HG03439 (cell line): Measurements from ENCODE around the gene SYTL3.
A peak's percentile ranks its signal among the peaks of the same experiment; 100 is the strongest.
"Not testable (repeated sequence)": the region's sequence is repeated elsewhere in the genome, so short reads cannot be mapped to it uniquely, and the experiment has no call there.

Experiments used
- ATAC-seq: cut with Tn5 transposase; IDR thresholded peaks from one replicate; pipeline ENCODE4 v1.9.1; 2021; ENCODE audit warnings: mild to moderate bottlenecking, moderate library complexity; ENCODE audit not compliant: unreplicated experiment

SYTL3 gene

DNA sequence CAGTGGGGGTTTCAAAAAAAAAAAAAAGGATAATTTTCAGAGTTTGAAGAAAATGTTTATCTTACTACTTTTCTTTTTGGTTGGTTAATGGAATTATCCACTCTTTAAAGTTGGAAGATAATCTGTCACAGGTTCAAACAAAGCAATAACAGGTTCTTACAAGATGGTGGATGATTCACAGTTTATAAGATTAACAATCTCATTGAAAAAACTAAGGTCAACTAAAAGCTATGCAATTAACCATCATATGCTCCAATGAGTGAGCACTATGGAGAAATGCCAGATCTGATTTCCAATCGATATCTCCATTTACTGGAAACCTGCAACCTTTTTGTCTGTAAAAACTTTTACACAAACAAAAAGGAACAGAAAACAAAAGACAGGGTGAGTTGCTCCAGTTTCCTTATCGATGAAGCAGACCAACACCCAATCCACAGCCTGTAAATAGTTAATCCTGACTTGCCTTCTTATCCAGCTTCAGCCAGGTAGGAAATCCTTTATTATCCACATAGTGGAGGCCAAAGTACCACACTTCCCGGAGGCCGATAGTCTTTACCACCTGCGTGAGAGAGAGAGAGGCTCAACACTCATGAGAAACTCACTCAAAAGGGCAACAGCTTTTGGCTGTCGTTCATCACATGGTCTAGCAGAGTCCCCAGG lies 136.9 kb downstream of the SYTL3 start:
- no peak for ATAC-seq

DNA sequence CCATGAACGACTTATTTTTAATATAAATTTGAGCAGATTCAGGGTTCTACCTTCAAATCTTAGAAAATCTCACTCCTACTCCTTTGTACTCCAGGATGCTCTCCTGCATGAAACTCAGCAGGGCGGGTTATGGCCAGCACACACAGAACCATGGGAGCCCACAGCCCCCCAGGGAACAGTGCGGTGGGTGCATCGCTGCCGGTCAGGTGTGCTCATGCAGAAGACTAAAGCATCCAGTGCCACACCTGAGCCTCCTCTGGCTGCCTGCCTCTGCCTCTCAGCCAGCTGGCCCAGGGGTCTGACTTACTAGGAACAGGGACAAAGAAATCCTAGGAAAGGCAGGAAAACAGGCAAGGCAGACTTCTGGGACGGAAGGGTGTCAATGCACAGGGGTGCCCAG lies 137.5 kb downstream of the SYTL3 start:
- ATAC-seq = no peak

DNA sequence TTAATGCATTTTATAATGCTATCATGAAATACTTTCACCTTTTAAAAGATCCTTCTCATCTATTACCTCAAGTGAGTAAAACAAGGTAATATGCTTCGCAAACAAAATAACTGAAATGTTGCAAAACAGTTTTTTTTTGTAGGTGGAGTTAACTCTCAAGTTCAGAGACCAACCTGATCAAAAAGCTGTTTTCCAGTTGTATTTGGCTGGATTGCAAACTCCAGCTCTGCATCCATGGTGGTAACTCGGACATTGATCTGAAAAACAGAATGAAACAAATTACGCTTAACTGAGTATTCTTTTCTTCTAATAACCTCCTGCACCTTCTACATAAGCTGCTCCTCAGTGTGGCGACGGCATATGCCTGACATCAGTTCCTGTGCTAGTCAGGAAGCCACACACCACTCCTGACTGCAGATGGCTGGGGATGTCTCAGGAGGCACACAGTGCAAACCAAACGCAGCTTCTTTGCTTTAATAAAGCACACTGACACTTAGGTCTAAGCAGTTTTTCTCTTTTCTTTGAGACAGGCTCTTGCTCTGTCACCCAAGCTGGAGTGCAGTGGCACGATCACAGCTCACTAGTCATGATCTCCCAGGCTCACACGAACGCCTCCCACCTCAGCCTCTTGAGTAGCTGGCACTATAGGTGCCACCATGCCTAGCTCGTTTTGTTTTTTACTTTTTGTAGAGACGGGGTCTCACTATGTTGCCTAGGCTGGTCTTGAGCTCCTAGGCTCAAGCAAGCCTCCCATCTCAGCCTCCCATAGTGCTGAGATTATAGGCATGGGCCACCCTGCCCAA lies 139.5 kb downstream of the SYTL3 start:
- ATAC-seq = no peak

DNA sequence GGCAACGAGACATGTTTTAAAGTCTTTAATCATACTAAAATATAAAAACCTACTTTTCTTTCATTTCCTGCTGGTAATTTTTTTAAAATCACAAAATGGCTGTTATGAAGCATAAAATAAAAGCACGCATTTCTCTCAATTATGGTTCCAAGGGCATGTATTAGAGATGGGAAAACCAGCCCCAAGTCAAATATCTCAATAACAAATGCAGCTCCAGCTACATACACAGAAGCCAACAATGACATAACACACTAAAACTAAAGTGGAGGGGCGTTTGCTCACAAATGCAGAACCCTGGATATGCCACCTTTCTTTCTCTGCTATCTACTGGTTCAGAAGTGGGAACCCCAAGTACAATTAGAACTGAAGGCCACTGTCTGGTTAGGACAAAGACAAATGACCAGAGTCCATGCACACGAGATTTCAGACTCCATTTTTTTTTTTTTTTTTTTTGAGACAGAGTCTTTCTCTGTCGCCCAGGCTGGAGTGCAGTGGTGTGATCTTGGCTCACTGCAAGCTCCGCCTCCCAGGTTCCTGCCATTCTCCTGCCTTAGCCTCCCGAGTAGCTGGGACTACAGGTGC lies 141.5 kb downstream of the SYTL3 start:
- ATAC-seq = no peak

DNA sequence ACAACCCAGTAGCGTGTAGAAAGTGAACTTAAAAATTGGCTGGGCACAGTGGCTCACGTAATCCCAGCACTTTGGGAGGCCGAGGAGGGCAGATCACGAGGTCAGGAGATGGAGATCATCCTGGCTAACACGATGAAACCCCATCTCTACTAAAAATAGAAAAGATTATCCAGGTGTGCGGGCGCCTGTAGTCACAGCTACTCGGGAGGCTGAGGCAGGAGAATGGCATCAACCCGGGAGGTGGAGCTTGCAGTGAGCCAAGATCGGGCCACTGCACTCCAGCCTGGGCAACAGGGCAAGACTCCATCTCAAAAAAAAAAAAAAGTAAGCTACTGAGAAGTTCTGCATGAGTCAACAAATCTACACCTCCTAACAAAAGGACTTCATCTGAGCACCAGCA lies 142.7 kb downstream of the SYTL3 start:
- not testable (repeated sequence) for ATAC-seq

DNA sequence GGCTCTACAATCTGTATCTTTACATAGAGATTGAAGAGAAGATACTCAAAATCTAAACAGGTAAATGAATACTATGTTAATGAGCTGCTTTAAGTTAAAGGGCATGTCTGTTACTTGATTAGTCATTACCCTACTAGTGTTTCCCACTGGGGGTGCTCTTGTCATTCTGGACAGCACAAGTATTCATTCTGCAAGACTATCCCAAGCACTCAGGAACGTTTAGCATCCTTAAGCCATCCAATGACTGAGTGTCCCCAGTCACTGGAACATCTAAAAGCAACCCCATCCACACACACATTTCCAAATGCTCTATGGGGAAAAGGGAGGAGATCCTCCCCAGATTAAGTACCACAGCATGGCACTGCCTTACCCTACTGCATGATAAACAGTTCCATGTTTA lies 143.6 kb downstream of the SYTL3 start:
- peak; percentile 55 for ATAC-seq

DNA sequence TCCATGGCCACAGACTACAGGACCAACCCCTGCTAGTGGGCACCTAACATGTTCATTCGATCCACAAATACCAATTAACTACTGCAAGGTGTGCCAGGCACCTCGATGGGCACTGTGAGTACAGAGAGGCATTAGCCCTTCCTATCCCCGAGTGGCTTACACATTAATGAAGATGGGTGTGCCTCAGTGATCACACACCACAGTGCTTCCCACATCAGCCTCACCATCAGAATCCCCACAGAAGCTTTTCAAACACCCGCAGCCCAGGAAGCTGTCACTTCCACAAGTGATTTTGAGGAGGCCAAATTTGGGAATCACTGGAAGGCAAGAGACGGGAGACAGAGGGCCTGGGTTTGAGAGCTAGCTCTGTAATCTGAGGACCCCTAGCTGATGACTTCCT lies 145.7 kb downstream of the SYTL3 start:
- no peak for ATAC-seq

DNA sequence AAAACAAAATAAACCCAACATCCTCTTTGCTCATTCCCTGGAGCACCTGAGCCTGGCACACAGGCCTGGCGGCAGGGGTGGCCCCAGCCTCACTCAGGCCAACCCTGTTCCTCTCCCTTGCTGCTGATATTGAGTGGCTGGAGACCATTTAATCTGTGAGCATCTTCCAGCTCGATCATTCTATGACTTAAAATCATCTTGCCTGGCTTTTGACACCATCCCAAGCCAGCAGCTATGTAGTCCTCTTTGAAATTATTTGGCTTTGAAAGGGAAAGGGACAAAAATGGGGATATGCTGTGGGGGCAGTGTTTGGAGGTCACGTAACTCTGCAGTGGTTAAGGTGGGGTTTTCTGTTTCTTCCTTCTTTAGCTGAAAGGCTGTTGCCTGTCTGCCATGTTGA lies 146.5 kb downstream of the SYTL3 start:
- ATAC-seq = no peak

DNA sequence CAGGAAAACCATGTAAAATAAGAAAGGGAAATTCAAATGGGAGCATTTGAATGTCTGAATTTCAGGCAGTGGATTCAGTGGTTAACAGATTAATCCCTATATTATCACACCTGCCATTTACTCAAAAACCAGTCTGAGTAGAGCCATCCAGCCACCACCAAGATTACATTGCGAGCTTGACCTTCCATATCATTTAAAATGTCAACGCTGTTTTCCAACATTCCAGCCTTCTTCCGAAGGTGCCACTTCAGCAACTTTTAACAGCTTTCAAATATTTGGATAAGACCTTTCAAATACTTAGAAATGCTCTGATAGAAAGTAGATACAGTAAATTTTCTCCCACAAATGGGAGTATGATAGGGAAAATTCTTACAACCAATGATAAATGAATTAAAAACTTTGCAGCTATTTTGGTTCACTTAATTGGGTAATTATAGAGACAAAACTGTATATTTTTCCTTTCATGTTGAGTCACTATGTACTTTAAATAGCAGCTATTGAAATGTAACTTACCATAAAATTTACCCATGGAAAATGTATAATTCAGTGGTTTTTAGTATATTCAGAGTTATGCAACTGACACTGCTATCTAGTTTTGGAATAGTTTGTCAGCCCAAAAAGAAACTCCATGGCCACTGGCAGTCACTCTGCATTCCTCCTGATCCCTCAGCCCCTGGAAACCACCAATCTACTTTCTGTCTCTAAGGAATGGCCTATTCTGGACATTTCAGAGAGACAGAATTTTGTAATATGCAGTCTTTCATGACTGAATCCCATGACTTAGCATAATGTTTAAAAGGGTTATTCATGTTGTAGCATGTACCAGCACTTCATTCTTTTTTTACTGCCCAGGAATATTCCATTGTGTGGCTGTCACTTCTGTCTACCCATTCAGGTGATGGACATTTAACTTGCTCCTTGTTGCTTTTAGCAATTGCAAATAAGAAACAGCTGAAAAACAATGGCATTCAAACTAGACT lies 147.8 kb downstream of the SYTL3 start:
- ATAC-seq = no peak

DNA sequence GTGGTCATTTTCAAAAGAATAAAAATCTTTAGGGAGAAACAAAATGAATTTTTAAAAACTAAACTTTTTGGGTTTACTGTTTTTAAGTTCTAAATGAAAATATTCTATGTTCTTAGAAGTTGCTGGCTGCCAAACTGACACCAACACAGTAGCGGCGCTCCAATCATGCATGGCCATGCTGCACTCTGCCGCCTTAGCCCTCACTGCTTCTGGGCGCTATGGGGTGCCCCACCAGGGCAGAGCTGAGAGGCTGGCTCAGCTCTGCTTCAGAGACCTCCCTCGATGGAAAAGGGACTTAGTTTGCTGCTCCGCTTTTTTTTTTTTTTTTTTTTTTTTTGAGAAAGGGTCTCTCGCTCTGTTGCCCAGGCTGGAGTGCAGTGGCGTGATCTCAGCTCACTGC lies 148.5 kb downstream of the SYTL3 start:
- ATAC-seq = no peak

DNA sequence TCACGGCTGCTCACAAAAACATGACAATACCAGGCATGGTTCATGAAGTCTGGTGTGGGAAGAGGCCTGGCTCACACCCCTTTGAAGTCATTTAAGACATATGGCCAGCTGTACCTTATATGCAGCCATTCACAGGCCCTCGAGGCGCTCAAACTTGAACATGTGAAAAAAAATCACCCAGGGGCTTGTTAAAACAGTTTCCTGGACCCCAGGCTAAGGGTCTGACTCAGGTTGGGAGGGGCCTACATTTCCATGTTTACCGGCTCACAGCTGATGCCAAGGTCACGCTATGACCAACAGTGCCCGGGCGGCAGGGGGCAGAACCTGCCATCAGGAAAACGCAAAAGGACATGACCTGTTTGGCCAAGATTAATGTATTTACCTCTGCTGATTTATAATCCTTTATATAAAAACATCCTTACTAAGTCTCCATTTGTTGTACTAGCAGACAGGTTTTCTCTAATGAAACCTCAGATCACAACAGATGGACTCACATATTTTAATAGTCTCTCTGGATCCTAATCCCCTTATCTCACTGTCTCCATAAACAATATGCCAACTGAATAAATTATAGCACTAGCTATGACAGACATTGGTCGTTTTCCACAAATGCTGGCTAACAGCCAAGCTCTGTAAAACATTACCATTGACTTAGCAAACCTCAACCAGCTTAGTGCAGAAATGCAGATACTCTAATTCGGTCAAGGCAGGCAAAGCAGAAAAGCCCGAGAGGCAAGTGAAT lies 149.4 kb downstream of the SYTL3 start:
- no peak for ATAC-seq

DNA sequence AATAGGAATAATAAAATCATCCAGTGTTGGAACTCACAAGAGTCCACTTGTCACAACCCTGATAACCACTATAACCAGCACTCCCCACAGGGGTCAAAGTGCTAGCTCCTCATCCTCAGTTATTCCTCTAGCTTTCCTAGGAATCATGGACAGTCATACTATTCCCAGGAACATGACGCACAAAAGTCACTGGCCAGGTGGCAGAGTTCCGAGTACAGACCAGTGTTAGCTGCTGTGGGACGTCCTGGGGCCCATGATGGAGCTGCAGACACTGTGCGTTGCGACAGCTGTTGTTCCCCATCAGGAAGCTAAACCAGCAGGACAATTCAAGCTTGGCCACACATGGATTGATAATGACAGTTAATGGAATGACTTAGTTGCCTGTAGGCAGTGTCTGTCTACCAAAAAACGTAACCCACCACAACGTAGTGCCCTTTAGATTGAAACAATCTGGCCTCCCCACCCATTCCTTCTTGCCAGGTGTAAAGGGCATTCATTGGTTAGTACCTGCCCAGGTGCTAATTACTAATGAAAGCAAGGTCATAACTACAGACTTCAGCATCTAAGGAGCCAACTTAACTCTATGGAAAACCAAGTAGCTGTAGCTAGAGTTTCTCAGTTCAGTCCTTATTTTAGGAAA lies 151.9 kb downstream of the SYTL3 start:
- no peak for ATAC-seq

DNA sequence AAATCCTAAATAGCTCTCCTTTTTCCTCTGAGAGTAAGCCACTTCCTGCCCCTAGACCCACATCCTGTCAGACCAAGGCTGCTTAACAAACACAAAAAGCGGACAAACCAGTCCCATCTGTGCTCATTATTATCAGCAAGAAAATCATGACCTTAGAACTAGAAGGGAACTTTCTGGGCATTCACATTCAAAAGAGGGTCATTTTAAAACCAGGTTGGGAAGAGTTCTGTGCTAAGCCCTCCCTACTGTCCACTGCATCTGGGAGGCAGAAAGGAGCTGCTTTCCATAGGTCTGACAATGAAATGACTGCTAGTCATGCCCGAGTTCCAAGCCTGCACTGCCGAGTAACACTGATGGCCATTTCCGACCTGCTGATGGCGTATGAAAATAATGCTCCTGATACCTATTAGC lies 153.9 kb downstream of the SYTL3 start:
- no peak for ATAC-seq

DNA sequence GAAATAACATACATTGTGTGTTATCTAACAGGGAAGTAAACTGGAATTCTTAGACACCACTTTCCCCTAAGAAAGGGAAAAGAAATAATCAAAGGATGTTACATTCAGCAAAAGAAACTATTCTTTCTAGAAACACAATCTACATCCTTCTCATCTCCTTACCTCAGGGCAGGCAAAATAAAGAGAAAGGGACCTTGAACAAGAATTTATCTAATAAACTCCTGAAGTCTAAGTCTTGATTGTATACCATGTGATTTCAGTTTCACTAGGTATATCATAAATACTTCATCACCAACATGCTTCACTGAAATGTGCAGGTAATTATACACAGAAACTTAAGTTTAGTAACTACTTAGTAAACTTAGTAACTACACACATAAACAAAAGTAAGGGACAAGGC lies 154.4 kb downstream of the SYTL3 start:
- no peak for ATAC-seq

DNA sequence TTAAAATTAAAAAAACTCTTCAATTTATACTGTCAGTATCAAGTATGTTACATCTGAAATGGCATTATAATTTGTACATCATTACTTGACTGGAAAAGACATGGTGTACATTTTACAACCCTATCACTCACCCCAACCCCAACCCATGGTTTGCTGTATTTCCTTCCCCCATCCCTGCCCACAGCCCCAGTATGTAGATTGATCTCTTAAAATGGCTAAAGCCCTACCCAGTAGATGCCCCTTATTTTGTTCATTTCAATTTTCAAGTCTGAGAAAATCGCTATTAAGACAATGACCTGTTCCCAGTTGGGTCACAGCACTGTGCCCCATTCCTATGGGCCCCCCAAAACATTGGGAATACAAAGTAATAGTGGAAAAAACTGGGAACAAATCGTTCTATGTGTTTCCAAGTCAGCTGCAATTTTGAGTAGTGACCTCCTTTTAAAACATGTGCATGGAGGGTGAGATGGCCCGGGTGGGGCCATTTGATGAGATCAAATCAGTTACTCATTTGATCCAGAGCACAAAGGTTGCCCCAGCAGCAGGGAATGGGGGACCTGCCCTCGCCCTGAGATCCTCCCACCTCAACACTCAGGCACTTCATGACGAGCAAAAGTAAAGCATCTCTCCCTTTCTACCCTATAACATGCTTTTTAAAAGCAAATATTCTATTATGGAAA lies 156.0 kb downstream of the SYTL3 start:
- no peak for ATAC-seq

DNA sequence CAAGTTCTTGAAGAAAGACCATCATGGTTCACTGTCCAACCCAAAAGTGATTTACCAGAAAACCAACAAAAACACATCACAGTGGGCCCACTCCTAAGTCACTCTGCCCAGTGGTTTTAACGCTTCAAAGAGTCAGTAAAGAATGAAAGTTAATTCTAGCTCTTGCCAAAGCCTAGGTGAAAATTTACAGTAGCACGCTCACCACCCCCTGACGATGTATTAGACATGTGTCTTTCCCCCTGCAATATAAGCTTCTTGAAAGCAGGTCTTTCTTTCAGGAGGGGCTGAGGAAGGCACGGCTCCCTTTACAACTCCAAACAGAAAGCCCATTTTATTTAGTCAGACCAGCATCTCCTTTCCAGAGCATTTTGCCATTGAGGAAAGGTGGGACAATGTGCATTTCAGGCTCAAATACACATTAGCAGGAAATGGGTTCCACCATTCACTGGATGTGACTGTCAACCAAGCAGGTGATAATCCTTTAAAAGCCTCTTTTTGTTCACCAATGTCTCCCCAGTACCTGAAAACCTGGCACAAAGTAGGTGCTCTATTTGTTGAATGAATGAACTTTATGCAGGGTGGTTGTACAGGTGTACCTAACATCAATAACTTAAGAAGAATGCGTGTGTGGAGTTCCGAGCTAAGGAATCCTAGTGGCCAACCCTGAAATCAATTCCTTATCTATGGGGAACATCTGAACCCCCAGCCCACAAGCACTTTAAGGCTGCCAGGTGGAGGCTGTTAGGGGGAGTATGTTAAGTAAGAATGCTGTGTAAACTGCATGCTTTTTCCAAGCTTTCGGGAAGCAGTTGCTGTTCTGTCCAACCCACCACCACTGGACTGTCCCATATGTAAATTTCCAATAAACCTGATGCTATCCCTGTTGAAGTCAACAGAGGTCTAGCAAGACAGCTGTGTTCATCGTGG lies 157.9 kb downstream of the SYTL3 start:
- no peak for ATAC-seq

DNA sequence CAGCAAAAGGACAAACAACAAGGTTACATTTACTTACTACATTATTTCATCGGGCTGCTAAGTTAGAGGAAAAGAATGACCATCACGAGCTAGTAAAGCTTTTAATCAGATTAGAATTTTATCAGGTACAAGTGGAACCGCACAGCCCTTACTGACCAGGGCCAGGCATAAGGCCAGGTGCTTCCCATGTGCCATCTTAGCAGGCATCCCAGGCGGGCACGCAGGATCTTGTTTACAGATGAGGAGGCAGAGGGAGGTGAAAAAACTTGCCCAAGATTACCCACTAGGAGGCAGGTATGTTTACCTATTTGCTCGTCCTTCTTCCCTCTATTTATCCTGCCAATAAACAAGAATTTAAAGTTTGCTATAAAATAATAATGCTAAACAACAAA lies 158.6 kb downstream of the SYTL3 start:
- ATAC-seq = no peak

DNA sequence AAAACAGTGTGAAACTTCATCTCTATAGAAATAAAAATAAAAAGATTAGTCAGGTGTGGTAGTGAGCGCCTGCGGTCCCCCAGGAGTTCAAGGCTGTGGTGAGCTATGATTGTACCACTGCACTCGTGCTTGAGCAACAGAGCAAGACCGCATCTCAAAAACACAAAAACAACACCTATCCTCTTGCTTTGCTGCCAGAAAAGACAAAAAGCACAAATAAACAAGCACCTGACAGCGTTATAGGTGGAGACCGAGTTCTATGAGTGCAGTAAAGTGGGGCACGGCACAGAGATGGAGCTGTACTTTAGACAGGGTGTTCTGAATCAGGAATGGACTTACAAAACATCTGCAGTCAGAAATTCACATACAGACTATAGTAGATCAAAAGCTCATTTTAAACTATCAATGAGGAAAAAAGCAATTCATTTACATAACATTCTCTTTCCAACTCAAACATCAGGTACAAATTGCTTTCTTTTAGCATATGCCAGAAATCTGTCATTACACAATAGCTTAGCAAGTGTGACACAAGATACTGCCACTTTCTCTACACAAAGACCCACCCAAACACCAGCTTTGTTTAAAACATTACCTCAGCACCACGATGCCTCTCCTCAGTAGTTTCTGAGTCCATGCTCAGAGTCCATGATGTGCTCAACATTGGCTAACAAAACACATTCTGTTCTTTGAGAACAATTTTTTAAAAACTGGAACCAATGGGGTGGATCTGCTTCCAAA lies 159.3 kb downstream of the SYTL3 start:
- ATAC-seq = peak; percentile 60
